Upper lobe of left lung (tissue), 6 donors: Measurements from ENCODE around the gene ECE1. TPM values are rescaled to one million over a fixed set of nuclear protein-coding genes. Genes with fewer than 3 reads are reported as not detected.
"Not testable (repeated sequence)": the region's sequence is repeated elsewhere in the genome, so short reads cannot be mapped to it uniquely, and the experiment has no call there.

Experiments used
- ATAC-seq, 2 donors: fragments of 200-7000 bp; cut with Tn5 transposase; one replicate each; pipeline ENCODE4 v1.9.1; 2022; ENCODE audit warnings: mild to moderate bottlenecking in 2 of 2, moderate library complexity in 2 of 2; ENCODE audit not compliant: low FRiP score in 2 of 2
- DNase-seq, 2 donors: peaks; one replicate each; pipeline ENCODE4 v3.0.0-alpha.2; 2019 to 2020
- H3K27ac ChIP-seq, 4 donors: fragments of 200-600 bp; sonication (generic); one replicate each; pipeline ENCODE4 v1.5.1; 2016 to 2019
- H3K27me3 ChIP-seq, 4 donors: fragments of 200-600 bp; sonication (generic); one replicate each; pipeline ENCODE4 v1.5.1; 2017 to 2019
- H3K36me3 ChIP-seq, 4 donors: fragments of 200-600 bp; sonication (generic); one replicate each; pipeline ENCODE4 v1.5.1; 2016 to 2019
- H3K4me1 ChIP-seq, 4 donors: fragments of 200-600 bp; sonication (generic); one replicate each; pipeline ENCODE4 v1.5.1; 2018 to 2019
- H3K4me3 ChIP-seq, 4 donors: fragments of 200-600 bp; sonication (generic); one replicate each; pipeline ENCODE4 v1.5.1; 2017 to 2019; ENCODE audit warnings: mild to moderate bottlenecking in 2 of 4, moderate library complexity in 1 of 4
- H3K9me3 ChIP-seq, 4 donors: fragments of 200-600 bp; sonication (generic); one replicate each; pipeline ENCODE4 v1.5.1; 2018 to 2019
- EP300 ChIP-seq, 4 donors: sonication (generic); formaldehyde crosslinking; IDR thresholded peaks; one replicate each; pipeline ENCODE4 v1.5.1; 2017; ENCODE audit warnings: antibody characterized with exemption in 4 of 4, control low read depth in 2 of 4
- POLR2A ChIP-seq, 4 donors: fragments of 450-650 bp; IDR thresholded peaks; one replicate each; pipeline ENCODE4 v1.5.1; 2016 to 2017; ENCODE audit warnings: antibody characterized with exemption in 4 of 4, mild to moderate bottlenecking in 2 of 4
- POLR2AphosphoS5 ChIP-seq, 2 donors: sonication (generic); formaldehyde crosslinking; IDR thresholded peaks; one replicate each; pipeline ENCODE4 v1.5.1; 2017; ENCODE audit warnings: antibody characterized with exemption in 2 of 2
- WGBS, 2 donors: methylation state at CpG; one replicate each; pipeline ENCODE4 v1.1.5; 2017 to 2018; 5-methylcytosine and 5-hydroxymethylcytosine counted together
- total RNA-seq, 6 donors: library from RNA; depleted of rRNA in 4 of 6; stranded (reverse); fragments of >200 nt in 4 of 6; gene quantifications; one replicate each; pipeline versions ENCODE4 v1.1.0 to v1.2.1, GENCODE V29; 2016 to 2021
- TF ChIP-seq, protein P1 (sequence below), 6 experiments: fragments of 450-650 bp in 4 of 6; fragments of 200-600 bp in 2 of 6; sonication (generic) in 2 of 6; IDR thresholded peaks; one replicate each; pipeline ENCODE4 v1.5.1; 2016 to 2019; ENCODE audit warnings: antibody characterized with exemption in 6 of 6
- donor health status: DM: no; HTN: no; CAD: no; lungs with moderate emphysema.
- donor health status: DM: no; HTN: yes; CAD: no; lungs with severe emphysema.

Gene ECE1
- total RNA-seq, 6 donors from 2014 or later: 55.8 to 120 (median 74.8) TPM

GRCh38 chr1:21175324-21175669, 115.0 kb downstream of the ECE1 start:
- Histone ChIP-seq H3K27me3 (no peaks in the 10 kb centered on the region), H3K4me3 (peak overlapping the region; percentile 71 to 95 (median 87)), H3K27ac (peak overlapping the region; percentile 94 to 98 (median 95)), H3K4me1 (peaks cover 14 to 28% (median 15%) of the 10 kb centered on the region in 4 donors), H3K36me3 (peaks cover 0 to 5% (median 1%) of the 10 kb centered on the region in 4 donors), H3K9me3 (no peaks in the 10 kb centered on the region)
- 1% methylated on average over 6 of the region's 6 CpGs for WGBS, 2 donors
- DNase-seq (peak in 1 of 2 donors; percentile 77), ATAC-seq (peak in 1 of 2 donors; percentile 43)
- TF ChIP-seq, protein P1, sequence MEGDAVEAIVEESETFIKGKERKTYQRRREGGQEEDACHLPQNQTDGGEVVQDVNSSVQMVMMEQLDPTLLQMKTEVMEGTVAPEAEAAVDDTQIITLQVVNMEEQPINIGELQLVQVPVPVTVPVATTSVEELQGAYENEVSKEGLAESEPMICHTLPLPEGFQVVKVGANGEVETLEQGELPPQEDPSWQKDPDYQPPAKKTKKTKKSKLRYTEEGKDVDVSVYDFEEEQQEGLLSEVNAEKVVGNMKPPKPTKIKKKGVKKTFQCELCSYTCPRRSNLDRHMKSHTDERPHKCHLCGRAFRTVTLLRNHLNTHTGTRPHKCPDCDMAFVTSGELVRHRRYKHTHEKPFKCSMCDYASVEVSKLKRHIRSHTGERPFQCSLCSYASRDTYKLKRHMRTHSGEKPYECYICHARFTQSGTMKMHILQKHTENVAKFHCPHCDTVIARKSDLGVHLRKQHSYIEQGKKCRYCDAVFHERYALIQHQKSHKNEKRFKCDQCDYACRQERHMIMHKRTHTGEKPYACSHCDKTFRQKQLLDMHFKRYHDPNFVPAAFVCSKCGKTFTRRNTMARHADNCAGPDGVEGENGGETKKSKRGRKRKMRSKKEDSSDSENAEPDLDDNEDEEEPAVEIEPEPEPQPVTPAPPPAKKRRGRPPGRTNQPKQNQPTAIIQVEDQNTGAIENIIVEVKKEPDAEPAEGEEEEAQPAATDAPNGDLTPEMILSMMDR (IDR thresholded peaks at IDR 0.05): no peak
- TF ChIP-seq POLR2AphosphoS5 (IDR thresholded peaks at IDR 0.05) (peak in 1 of 2 donors; percentile 39), POLR2A (IDR thresholded peaks at IDR 0.05) (peak in 1 of 4 donors; percentile 12), EP300 (IDR thresholded peaks at IDR 0.05) (no peak)

GRCh38 chr1:21174654-21175323, 115.5 kb downstream of the ECE1 start:
- H3K36me3 ChIP-seq: peaks cover 0 to 9% (median 2%) of the 10 kb centered on the region in 4 donors
- H3K27me3 ChIP-seq: no peaks in the 10 kb centered on the region
- H3K9me3 ChIP-seq: no peaks in the 10 kb centered on the region
- H3K4me3 ChIP-seq: peak overlapping the region; percentile 18 to 95 (median 75)
- H3K27ac ChIP-seq: peak overlapping the region; percentile 94 to 98 (median 95)
- ATAC-seq: no peak
- WGBS, 2 donors: 24 to 27% methylated on average over 12 of the region's 12 CpGs
- H3K4me1 ChIP-seq: peaks cover 14 to 28% (median 15%) of the 10 kb centered on the region in 4 donors
- TF ChIP-seq, protein P1 (IDR thresholded peaks at IDR 0.05): no peak
- no peak for TF ChIP-seq EP300 (IDR thresholded peaks at IDR 0.05)
- TF ChIP-seq POLR2A (IDR thresholded peaks at IDR 0.05): no peak
- TF ChIP-seq POLR2AphosphoS5 (IDR thresholded peaks at IDR 0.05): no peak
- DNase-seq: no peak

GRCh38 chr1:21174230-21174629, 116.0 kb downstream of the ECE1 start:
- DNase-seq: no peak
- no peak for ATAC-seq
- H3K4me3 ChIP-seq: peak overlapping the region in 2 of 4 donors; percentile 79 to 95
- peaks cover 14 to 28% (median 15%) of the 10 kb centered on the region in 4 donors for H3K4me1 ChIP-seq
- 57 to 62% methylated on average over 2 of the region's 2 CpGs for WGBS, 2 donors
- no peaks in the 10 kb centered on the region for H3K27me3 ChIP-seq
- H3K27ac ChIP-seq: peak overlapping the region in 3 of 4 donors; percentile 94 to 98 (median 95)
- TF ChIP-seq EP300 (IDR thresholded peaks at IDR 0.05) (no peak), POLR2A (IDR thresholded peaks at IDR 0.05) (no peak), POLR2AphosphoS5 (IDR thresholded peaks at IDR 0.05) (no peak)
- TF ChIP-seq, protein P1 (IDR thresholded peaks at IDR 0.05): no peak
- no peaks in the 10 kb centered on the region for H3K9me3 ChIP-seq
- peaks cover 0 to 15% (median 4%) of the 10 kb centered on the region in 4 donors for H3K36me3 ChIP-seq

DNA sequence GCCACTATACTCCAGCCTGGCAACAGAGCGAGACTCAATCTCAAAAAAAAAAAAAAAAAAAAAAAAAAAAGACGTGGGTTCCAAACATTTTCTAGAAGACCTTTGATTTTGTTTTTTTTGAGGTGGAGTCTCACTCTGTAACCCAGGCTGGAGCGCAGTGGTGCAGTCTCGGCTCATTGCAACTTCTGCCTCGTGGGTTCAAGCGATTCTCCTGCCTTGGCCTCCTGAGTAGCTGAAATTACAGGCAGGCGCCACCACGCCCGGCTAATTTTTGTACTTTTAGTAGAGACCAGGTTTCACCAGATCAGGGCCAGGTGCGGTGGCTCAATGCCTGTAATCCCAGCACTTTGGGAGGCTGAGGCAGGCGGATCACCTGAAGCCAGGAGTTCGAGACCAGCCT, 117.2 kb downstream of the ECE1 start:
- not testable (repeated sequence) for H3K27me3 ChIP-seq, H3K4me3 ChIP-seq, DNase-seq, H3K9me3 ChIP-seq, H3K27ac ChIP-seq, ATAC-seq
- Histone ChIP-seq H3K4me1 (peaks cover 14 to 28% (median 15%) of the 10 kb centered on the region in 4 donors), H3K36me3 (peaks cover 0 to 23% (median 9%) of the 10 kb centered on the region in 4 donors)
- 87 to 90% methylated on average over 12 of the region's 12 CpGs for WGBS, 2 donors

DNA sequence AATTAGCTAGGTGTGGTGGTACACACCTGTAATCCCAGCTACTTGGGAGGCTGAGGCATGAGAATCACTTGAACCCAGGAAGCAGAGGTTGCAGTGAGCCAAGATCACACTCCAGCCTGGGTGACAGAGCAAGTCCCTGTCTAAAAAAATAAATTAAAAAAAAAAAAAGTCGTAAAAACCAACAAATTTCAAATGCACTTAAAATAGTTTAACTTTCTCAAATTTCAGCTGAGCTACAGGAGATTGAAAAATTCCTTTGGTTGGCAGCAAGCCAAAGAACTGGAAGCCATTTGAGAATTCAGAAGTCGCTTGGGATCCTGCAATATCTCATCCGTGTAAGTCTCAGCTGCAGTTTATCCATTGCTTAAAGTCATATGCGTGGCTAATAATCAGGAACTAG, 119.4 kb downstream of the ECE1 start:
- H3K27me3 ChIP-seq, ATAC-seq, H3K4me3 ChIP-seq, DNase-seq, H3K9me3 ChIP-seq: not testable (repeated sequence)
- peaks cover 0 to 23% (median 9%) of the 10 kb centered on the region in 4 donors for H3K36me3 ChIP-seq
- H3K4me1 ChIP-seq: peaks cover 12 to 22% (median 15%) of the 10 kb centered on the region in 4 donors
- WGBS, 2 donors: 46 to 66% methylated on average over 4 of the region's 4 CpGs
- peak overlapping the region in 1 of 4 donors; percentile 42 for H3K27ac ChIP-seq

- no peak for DNase-seq
- no peak overlapping the region for H3K27ac ChIP-seq
- no peak overlapping the region for H3K4me3 ChIP-seq
- peaks cover 0 to 8% (median 4%) of the 10 kb centered on the region in 4 donors for H3K4me1 ChIP-seq
- 100% methylated on average over 2 of the region's 2 CpGs for WGBS, 2 donors
- ATAC-seq: no peak
- no peaks in the 10 kb centered on the region for H3K9me3 ChIP-seq
- no peaks in the 10 kb centered on the region for H3K27me3 ChIP-seq
- no peak for TF ChIP-seq EP300 (IDR thresholded peaks at IDR 0.05)
- TF ChIP-seq POLR2AphosphoS5 (IDR thresholded peaks at IDR 0.05): no peak
- no peak for TF ChIP-seq POLR2A (IDR thresholded peaks at IDR 0.05)
- TF ChIP-seq, protein P1 (IDR thresholded peaks at IDR 0.05): no peak
- H3K36me3 ChIP-seq: peaks cover 0 to 23% (median 9%) of the 10 kb centered on the region in 4 donors
These were observed 121.8 kb downstream of the ECE1 start for GRCh38 chr1:21168444-21168843.
